ENCODE data around the gene SMS. TPM values are rescaled to one million over a fixed set of nuclear protein-coding genes. Genes with fewer than 3 reads are reported as not detected.

The SMS gene
- total and polyA plus RNA-seq, 8 donors, result 9.6 to 75.8 (median 46.3) TPM

DNA sequence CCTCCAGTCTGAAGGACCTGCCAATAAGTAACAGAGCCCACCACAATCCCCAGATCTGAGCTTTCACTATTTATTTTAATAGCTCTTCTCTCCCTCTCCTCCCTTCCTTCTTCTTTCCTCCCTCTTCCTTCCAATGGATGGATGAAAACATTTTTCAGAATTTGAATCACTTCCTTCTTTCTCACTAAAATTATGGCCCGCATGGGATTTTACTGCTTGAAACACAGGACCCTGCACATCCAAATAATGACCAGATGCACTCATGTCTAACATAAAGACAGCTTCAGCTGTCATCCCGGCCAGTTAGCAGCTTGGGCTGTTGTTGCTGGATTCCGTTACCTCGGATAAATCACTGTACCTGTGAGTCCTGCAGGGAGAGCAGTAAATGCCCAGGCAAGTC lies 86.2 kb downstream of the SMS start:
- H3K4me1 ChIP-seq, result no peaks in the 10 kb centered on the region
- 67 to 86% (median 79%) methylated on average over 1 to 4 of the region's 4 CpGs for WGBS, 5 donors
- peaks cover 0 to 5% (median under 1%) of the 10 kb centered on the region in 4 donors for H3K9me3 ChIP-seq
- no peak overlapping the region for H3K27ac ChIP-seq
- DNase-seq, result no peak
- TF ChIP-seq POLR2A (IDR thresholded peaks at IDR 0.05) (no peak), POLR2AphosphoS5 (IDR thresholded peaks at IDR 0.05) (no peak), EP300 (IDR thresholded peaks at IDR 0.05) (no peak)
- TF ChIP-seq, protein P1, sequence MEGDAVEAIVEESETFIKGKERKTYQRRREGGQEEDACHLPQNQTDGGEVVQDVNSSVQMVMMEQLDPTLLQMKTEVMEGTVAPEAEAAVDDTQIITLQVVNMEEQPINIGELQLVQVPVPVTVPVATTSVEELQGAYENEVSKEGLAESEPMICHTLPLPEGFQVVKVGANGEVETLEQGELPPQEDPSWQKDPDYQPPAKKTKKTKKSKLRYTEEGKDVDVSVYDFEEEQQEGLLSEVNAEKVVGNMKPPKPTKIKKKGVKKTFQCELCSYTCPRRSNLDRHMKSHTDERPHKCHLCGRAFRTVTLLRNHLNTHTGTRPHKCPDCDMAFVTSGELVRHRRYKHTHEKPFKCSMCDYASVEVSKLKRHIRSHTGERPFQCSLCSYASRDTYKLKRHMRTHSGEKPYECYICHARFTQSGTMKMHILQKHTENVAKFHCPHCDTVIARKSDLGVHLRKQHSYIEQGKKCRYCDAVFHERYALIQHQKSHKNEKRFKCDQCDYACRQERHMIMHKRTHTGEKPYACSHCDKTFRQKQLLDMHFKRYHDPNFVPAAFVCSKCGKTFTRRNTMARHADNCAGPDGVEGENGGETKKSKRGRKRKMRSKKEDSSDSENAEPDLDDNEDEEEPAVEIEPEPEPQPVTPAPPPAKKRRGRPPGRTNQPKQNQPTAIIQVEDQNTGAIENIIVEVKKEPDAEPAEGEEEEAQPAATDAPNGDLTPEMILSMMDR (IDR thresholded peaks at IDR 0.05), result no peak
- no peaks in the 10 kb centered on the region for H3K36me3 ChIP-seq
- no peaks in the 10 kb centered on the region for H3K27me3 ChIP-seq
- no peak overlapping the region for H3K4me3 ChIP-seq
- intact Hi-C loops (cut with DNase I; ENCODE audit: low total_unique reads), result no loop called here

- H3K4me3 ChIP-seq, result no peak within 1 kb of the TSS
- H3K27ac ChIP-seq, result no peak within 1 kb of the TSS
- H3K27me3 ChIP-seq, result no peaks in the 10 kb centered on the region
- DNase-seq, result no peak
- 53 to 75% (median 72%) methylated on average over 1 of the region's 1 CpG for WGBS, 5 donors
- TF ChIP-seq POLR2AphosphoS5 (IDR thresholded peaks at IDR 0.05) (no peak), POLR2A (IDR thresholded peaks at IDR 0.05) (no peak), EP300 (IDR thresholded peaks at IDR 0.05) (no peak)
- TF ChIP-seq, protein P1 (IDR thresholded peaks at IDR 0.05), result no peak
- no peaks in the 10 kb centered on the region for H3K36me3 ChIP-seq
- no peaks in the 10 kb centered on the region for H3K4me1 ChIP-seq
- peaks cover 0 to 3% (median 0%) of the 10 kb centered on the region in 4 donors for H3K9me3 ChIP-seq
- intact Hi-C loops (cut with DNase I; ENCODE audit: low total_unique reads), result no loop called here
Observed at GRCh38 chrX:22032084-22032483, 91.6 kb downstream of the SMS start, which contains the start of gene PHEX. Gene PHEX (plus strand): TSS chrX:22032325. CDS start chrX:22033006, 681 bp downstream.

- H3K9me3 ChIP-seq, result peaks cover 0 to 3% (median 0%) of the 10 kb centered on the region in 4 donors
- 66 to 73% (median 68%) methylated on average over 6 of the region's 6 CpGs for WGBS, 5 donors
- H3K27ac ChIP-seq, result no peak overlapping the region
- DNase-seq, result no peak
- H3K27me3 ChIP-seq, result no peaks in the 10 kb centered on the region
- TF ChIP-seq, protein P1 (IDR thresholded peaks at IDR 0.05), result no peak
- TF ChIP-seq POLR2A (IDR thresholded peaks at IDR 0.05), result no peak
- TF ChIP-seq EP300 (IDR thresholded peaks at IDR 0.05), result no peak
- no peak for TF ChIP-seq POLR2AphosphoS5 (IDR thresholded peaks at IDR 0.05)
- intact Hi-C loops (cut with DNase I; ENCODE audit: low total_unique reads), result no loop called here
- no peak overlapping the region for H3K4me3 ChIP-seq
- H3K36me3 ChIP-seq, result no peaks in the 10 kb centered on the region
- H3K4me1 ChIP-seq, result no peaks in the 10 kb centered on the region
Observed at GRCh38 chrX:22032506-22032905, 92.0 kb downstream of the SMS start.

GRCh38 chrX:22033818-22034217 lies 93.3 kb downstream of the SMS start:
- Histone ChIP-seq H3K9me3 (peaks cover 0 to 3% (median 0%) of the 10 kb centered on the region in 4 donors), H3K4me1 (no peaks in the 10 kb centered on the region), H3K4me3 (no peak overlapping the region), H3K36me3 (no peaks in the 10 kb centered on the region), H3K27ac (no peak overlapping the region), H3K27me3 (no peaks in the 10 kb centered on the region)
- DNase-seq, result no peak
- intact Hi-C loops (cut with DNase I; ENCODE audit: low total_unique reads), result no loop called here
- TF ChIP-seq POLR2A (IDR thresholded peaks at IDR 0.05) (no peak), POLR2AphosphoS5 (IDR thresholded peaks at IDR 0.05) (no peak), EP300 (IDR thresholded peaks at IDR 0.05) (no peak)
- TF ChIP-seq, protein P1 (IDR thresholded peaks at IDR 0.05), result no peak
- 49 to 64% (median 53%) methylated on average over 5 of the region's 5 CpGs for WGBS, 5 donors

Data from stomach (tissue), 9 donors.